Suprapubic skin (tissue), 4 donors: ENCODE data around the gene MICAL2.

ENCODE experiments used
- CTCF ChIP-seq, 2 donors: fragments of 200-600 bp in 1 of 2; fragments of 450-650 bp in 1 of 2; sonication (generic) in 1 of 2; IDR thresholded peaks; one replicate each; pipeline ENCODE4 v1.5.1; 2016 to 2019; ENCODE audit warnings: antibody characterized with exemption in 2 of 2, mild to moderate bottlenecking in 1 of 2, moderate library complexity in 1 of 2
- POLR2A ChIP-seq, 2 donors: fragments of 450-650 bp; IDR thresholded peaks; one replicate each; pipeline ENCODE4 v1.6.1; 2017; ENCODE audit warnings: antibody characterized with exemption in 2 of 2, mild to moderate bottlenecking in 2 of 2, moderate library complexity in 2 of 2
- POLR2AphosphoS5 ChIP-seq, 3 donors: sonication (generic); formaldehyde crosslinking; IDR thresholded peaks; one replicate each; pipeline ENCODE4 v1.6.1; 2017; ENCODE audit warnings: antibody characterized with exemption in 3 of 3

GRCh38 chr11:12185106-12185690 is 74.8 kb downstream of the MICAL2 start:
- TF ChIP-seq CTCF (IDR thresholded peaks at IDR 0.05) (no peak), POLR2A (IDR thresholded peaks at IDR 0.05) (no peak), POLR2AphosphoS5 (IDR thresholded peaks at IDR 0.05) (no peak)
